Measurements from ENCODE around the gene PLCB4. TPM values are rescaled to one million over a fixed set of nuclear protein-coding genes. Genes with fewer than 3 reads are reported as not detected.

The PLCB4 gene
- total RNA-seq, 1 donor from 2014 or later, result 38.0 TPM

DNA sequence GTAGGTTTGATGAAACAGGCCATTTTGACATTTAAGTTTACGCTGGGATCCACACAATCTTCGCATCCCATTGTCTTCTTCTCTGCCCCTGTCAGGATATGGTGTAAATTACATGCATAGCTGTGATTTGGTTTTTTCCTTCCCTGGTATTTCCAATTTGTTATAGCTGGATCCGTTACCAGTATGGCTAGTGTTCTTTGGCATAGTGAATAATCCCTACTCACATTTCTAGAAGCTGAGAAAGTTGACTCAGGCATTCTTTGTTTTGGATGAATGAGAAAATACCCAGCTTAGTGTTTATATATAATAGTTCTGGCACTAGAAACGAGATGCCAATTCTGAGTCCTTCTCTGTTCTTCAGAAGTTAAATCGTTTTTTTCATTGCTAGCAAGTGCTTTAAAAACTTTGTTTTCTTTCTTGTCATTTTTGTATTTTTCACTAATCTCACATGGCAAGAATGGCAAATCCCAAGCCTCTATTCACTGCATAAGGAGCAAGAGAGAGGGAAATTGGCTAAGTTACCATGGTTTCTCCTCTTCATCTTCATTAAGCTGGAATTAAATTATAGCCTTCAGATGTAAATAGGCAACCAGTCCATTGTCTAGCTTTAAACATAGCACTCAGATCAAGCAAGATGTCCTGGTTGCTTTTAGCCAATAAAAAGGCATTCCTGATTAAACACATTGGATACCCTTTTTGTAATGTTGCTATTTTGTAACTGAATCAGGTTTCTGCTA lies 353.6 kb downstream of the PLCB4 start:
- Histone ChIP-seq H3K27me3 (no peaks in the 10 kb centered on the region), H3K4me3 (no peak overlapping the region), H3K36me3 (no peaks in the 10 kb centered on the region), H3K27ac (no peak overlapping the region), H3K4me1 (no peaks in the 10 kb centered on the region), H3K9me3 (no peaks in the 10 kb centered on the region)
- intact Hi-C loops (cut with DNase I), result no loop called here
- DNase-seq (ENCODE audit: low spot score in 2 of 2), result no peak
- TF ChIP-seq, protein P1, sequence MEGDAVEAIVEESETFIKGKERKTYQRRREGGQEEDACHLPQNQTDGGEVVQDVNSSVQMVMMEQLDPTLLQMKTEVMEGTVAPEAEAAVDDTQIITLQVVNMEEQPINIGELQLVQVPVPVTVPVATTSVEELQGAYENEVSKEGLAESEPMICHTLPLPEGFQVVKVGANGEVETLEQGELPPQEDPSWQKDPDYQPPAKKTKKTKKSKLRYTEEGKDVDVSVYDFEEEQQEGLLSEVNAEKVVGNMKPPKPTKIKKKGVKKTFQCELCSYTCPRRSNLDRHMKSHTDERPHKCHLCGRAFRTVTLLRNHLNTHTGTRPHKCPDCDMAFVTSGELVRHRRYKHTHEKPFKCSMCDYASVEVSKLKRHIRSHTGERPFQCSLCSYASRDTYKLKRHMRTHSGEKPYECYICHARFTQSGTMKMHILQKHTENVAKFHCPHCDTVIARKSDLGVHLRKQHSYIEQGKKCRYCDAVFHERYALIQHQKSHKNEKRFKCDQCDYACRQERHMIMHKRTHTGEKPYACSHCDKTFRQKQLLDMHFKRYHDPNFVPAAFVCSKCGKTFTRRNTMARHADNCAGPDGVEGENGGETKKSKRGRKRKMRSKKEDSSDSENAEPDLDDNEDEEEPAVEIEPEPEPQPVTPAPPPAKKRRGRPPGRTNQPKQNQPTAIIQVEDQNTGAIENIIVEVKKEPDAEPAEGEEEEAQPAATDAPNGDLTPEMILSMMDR (IDR thresholded peaks at IDR 0.05), result no peak

DNA sequence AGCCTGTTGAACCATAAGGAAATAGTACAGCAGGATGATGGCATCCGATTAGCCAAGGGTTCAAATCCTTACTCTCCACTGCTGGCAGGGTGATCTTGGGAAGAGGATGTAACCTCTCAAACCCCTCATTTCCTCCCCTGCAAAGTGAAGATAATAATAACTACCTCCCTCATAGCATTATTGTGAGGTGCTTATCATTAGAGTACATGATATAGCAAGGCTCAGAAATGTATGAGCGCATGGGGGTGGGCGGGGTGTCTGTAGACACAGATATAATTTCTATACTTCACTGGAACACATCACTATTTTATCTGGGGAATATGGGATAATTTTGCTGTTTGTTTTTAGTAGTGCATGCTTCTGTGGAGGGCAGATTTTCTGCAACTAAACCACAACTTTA lies 355.7 kb downstream of the PLCB4 start:
- intact Hi-C loops (cut with DNase I), result no loop called here
- DNase-seq (ENCODE audit: low spot score in 2 of 2), result no peak
- Histone ChIP-seq H3K27ac (no peak overlapping the region), H3K4me1 (no peaks in the 10 kb centered on the region), H3K27me3 (no peaks in the 10 kb centered on the region), H3K4me3 (no peak overlapping the region), H3K36me3 (no peaks in the 10 kb centered on the region), H3K9me3 (no peaks in the 10 kb centered on the region)
- TF ChIP-seq, protein P1 (IDR thresholded peaks at IDR 0.05), result no peak

GRCh38 chr20:9427430-9428291 lies 358.8 kb downstream of the PLCB4 start:
- no peaks in the 10 kb centered on the region for H3K9me3 ChIP-seq
- H3K27ac ChIP-seq, result no peak overlapping the region
- TF ChIP-seq, protein P1 (IDR thresholded peaks at IDR 0.05), result no peak
- intact Hi-C loops (cut with DNase I), result no loop called here
- no peaks in the 10 kb centered on the region for H3K36me3 ChIP-seq
- no peaks in the 10 kb centered on the region for H3K27me3 ChIP-seq
- H3K4me1 ChIP-seq, result no peaks in the 10 kb centered on the region
- no peak overlapping the region for H3K4me3 ChIP-seq
- DNase-seq (ENCODE audit: low spot score in 2 of 2), result no peak

DNA sequence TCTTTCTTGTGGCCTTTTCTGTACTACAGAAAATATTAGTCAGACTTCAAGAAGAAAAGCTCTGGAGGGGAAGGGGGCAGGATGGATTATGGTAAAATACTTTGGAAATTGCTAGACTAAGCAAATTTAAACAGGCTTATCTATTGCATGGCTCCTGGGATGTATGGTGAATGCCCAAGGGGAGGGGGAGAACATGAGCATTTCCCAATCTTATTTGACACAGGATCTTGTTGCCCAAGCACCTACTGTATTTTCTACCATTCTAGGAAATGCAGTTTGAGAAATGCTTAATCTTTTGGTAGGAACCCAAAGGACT lies 359.4 kb downstream of the PLCB4 start:
- Histone ChIP-seq H3K4me3 (no peak overlapping the region), H3K9me3 (no peaks in the 10 kb centered on the region), H3K27ac (no peak overlapping the region), H3K4me1 (no peaks in the 10 kb centered on the region), H3K27me3 (no peaks in the 10 kb centered on the region), H3K36me3 (no peaks in the 10 kb centered on the region)
- TF ChIP-seq, protein P1 (IDR thresholded peaks at IDR 0.05), result no peak
- no peak for DNase-seq (ENCODE audit: low spot score in 2 of 2)
- intact Hi-C loops (cut with DNase I), result no loop called here

DNA sequence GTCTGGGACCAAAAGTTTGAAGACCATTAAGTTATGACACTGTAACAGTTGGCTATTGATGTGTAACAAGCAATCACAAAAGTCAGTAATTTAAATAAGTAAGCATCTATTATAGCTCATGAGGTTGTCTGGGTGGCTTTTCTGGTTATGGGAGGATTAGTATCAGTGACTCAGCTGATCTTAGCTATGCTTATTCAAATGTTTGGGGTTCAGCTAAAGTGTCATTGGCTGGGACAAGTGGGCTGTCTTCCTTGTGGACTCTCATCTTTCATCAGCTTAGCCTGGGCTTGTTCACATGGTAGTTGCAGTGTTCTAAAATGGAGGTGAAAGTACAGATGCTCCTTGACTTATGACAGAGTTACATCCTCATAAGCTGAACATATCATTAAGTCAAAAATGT lies 370.9 kb downstream of the PLCB4 start:
- DNase-seq (ENCODE audit: low spot score in 2 of 2), result no peak
- Histone ChIP-seq H3K4me3 (no peak overlapping the region), H3K36me3 (peaks cover 0 to 15% of the 10 kb centered on the region in 2 donors), H3K4me1 (no peaks in the 10 kb centered on the region), H3K9me3 (no peaks in the 10 kb centered on the region), H3K27me3 (no peaks in the 10 kb centered on the region), H3K27ac (no peak overlapping the region)
- intact Hi-C loops (cut with DNase I), result no loop called here
- TF ChIP-seq, protein P1 (IDR thresholded peaks at IDR 0.05), result no peak
